ELR (cell line): ENCODE results near the gene ASTN2.

ENCODE experiments used
- DNase-seq: peaks from one replicate; pipeline ENCODE4 v3.0.0-alpha.2; 2015; ENCODE audit warnings: low read depth

ASTN2 gene

DNA sequence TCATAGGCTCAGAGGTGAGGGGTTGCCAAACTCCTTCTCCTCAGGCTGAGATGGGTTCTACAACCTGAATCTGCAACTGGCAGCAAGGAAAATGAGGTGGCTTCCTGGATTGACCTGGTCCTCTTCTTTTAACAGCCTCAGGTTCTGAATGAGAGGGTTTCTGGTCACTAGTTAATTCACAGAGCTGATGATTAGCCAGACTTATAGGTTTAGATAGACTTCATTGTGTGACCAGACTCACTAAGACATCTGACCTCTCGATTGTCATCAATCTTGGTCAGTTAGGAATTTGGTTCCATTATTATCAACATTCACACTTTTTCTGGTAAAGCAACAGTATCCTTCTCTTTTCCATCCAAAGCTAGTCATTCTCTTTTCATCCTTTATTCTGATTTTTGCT, 1003.4 kb downstream of the ASTN2 start:
- DNase-seq = no peak

DNA sequence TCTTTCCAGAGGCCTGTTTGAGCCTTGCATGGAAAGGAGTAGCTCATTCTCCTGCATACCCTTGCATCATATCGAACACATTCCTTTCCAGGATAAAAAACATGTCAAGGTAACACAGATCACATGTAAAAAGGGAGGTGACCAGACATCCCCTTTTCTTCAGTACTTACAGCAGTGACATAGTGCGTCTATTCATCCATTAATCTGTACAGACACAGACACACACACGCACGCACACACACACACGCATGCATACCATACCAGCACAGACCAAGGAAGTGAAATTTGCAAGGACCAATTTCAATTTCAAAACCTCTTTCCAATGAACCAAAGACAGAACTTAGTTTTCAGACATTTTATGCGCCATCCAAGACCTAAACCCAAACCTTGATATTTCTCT, 1005.2 kb downstream of the ASTN2 start:
- no peak for DNase-seq

GRCh38 chr9:116409129-116409528, 1005.7 kb downstream of the ASTN2 start:
- no peak for DNase-seq

GRCh38 chr9:116406469-116406868, 1008.4 kb downstream of the ASTN2 start:
- no peak for DNase-seq

DNA sequence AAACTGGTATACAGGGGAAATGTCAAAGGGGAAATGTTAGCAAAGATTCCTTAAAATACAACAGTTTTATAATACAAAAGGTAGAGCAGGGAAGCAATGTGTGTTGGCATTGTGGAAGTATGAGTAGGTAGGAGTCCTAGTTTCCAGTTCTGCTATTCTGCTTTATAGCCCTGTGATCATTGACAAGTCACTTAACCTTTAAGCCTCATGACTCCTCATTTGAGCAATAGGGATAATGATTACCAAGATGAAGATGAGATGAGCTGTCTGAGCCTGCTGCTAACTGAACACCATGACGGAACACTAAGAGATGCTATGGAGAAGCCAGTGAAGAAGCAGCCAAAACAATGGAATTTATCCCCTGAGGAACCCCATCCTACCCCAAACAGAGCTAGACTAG, 1009.5 kb downstream of the ASTN2 start:
- no peak for DNase-seq

DNA sequence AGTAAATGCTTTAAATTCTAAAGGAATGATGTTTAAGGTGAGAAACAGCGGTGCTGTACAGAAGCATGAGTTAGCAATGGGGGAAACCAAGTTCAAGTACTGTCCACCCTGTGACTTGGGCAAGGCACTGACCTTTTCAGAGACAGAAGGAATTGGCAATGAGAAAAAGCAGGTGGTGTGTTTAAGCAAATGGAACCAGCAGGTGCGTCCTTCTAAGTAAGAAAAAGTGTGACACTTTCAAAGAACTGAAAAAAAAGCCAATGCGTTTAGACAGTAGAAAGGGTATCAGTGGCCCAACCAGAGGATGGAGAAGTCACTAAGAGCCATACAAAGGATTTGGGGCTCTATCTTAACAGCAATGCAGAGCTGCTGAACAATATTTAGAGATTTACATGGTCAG, 1010.6 kb downstream of the ASTN2 start:
- no peak for DNase-seq

- DNase-seq = no peak
Observed at GRCh38 chr9:116403171-116403570, 1011.7 kb downstream of the ASTN2 start.

DNA sequence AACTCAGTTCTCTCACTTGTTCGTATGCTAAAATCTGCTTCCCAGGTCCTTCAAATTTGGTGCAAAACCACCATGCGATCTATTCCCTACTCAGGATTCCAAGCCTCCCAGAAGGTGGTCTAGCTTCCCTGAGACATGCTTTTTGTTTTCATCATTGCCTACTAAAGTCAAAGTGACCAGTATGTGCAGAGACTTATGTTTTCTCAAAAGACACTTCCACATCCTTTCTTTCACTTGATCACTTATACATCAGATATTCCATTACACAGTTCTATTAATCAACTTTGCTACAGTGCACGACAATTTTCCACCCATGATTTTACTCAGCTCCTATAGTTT, 1019.2 kb downstream of the ASTN2 start:
- no peak for DNase-seq

- no peak for DNase-seq
Observed at GRCh38 chr9:116394894-116395698, 1019.8 kb downstream of the ASTN2 start.

DNA sequence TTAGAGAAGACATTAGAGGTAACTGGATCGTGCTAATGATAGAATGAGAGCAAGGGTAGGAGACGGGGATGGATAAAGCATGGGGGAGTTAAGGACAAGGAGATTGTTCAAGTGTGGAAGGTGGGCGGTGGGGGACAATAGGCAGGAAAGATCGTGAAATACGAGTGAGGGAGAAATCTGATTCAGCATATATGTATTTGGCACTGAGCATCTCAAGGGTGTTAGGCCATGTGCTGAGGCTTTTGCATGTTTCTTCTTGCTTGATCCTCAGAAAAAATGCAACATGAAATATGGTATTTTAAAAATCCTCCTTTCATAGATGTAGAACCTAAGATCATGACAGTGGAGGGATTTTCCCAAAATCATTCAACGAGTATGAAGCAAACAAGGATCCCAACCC, 1020.8 kb downstream of the ASTN2 start:
- DNase-seq = no peak

DNA sequence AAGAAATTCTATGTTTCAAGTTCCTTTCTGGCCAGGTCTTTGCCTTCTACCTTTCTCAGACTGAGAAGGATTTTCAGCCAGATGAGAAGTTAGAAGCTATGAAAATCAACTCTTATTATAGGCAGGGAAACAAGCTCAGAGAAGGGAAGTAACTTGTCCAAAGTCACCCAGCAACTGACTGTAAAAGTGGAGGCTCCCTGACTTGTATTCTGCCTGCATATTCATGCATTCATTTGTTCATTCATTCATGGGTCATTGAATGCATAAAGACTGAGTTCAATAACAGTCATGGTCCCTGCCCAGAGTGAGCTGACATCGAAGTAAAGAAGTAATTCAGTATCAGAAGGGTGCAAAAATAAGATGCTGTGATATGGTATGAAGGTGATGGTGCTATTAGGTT, 1021.7 kb downstream of the ASTN2 start:
- no peak for DNase-seq

DNA sequence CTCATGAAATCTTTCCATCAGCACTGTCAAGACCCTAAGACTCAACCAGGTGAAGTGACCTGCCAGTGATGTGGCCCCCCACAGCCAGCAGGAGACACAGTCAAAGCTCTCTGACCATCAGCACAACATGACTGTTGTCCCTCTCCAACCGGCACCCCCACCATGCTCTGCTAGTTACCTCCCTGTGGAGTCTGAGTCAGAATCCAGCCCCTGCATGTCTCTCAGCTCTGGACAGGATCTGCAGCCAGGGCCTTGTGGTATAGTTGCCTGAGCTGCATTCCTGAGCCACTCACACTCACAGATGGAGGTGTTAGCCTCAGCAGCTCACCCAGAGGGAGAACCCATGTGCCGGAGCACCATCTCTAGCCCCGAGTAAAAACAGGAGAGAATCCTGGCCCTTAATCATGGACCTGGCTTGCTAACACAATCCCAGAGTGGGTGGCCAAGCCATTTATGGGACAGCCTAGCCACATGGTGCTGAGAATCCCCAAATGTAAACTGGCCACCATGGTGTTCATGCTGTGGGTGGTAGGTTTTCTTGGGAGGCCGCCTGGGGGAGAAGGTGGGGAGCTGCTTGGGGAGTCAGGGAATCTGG, 1023.5 kb downstream of the ASTN2 start:
- peak; percentile 73 for DNase-seq

DNA sequence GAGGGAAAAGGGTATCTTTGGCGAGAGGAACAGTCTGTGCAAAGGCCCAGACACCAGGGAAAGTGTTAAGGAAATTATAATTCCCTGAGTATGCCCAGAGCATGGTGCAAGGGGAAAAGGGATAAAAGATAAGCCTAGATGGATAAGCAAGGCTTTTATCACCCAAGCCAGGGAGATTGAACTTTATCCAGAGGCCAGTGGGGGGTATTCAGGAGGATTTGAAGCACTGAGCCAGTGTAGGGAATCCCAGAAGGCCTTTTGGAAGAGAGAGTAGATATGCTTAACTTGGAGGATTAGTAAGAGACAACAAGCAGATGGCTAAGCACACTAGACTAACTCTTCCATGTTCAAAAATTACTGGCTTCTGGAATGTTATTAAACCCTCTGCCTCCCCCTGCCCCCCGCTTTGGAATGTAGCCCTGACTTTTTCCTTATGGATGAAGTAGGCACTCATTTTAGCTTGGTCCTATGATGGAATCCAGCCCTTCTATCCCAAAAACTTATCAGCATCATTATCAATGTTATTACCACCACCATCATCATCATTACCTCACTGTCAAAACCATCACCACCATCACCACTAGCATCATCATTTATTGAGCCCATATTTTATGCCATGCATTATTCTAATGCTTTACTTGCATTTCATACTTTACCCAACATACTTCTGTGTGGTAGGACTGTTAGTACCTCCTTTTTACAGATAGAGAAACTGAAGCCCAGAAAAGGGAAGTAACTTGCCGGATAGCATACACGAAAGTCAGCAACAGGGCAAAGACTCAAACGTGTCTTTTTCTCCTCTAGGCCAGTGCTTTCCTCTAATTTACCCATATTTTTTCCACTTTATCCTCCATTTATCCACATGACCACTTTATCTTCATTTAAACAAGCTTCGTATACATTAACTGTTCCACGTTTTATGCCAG, 1024.3 kb downstream of the ASTN2 start:
- no peak for DNase-seq

- peak; percentile 13 for DNase-seq
Observed at GRCh38 chr9:116389541-116390302, 1025.1 kb downstream of the ASTN2 start.

- DNase-seq = no peak
Observed at GRCh38 chr9:116387934-116388698, 1026.7 kb downstream of the ASTN2 start.

GRCh38 chr9:116383936-116384335, 1030.9 kb downstream of the ASTN2 start:
- peak; percentile 13 for DNase-seq

- no peak for DNase-seq
Observed at GRCh38 chr9:116383133-116383532, 1031.7 kb downstream of the ASTN2 start.

GRCh38 chr9:116382053-116382452, 1032.8 kb downstream of the ASTN2 start:
- no peak for DNase-seq

GRCh38 chr9:116381350-116381749, 1033.5 kb downstream of the ASTN2 start:
- DNase-seq = no peak

GRCh38 chr9:116380496-116380995, 1034.3 kb downstream of the ASTN2 start:
- no peak for DNase-seq

DNA sequence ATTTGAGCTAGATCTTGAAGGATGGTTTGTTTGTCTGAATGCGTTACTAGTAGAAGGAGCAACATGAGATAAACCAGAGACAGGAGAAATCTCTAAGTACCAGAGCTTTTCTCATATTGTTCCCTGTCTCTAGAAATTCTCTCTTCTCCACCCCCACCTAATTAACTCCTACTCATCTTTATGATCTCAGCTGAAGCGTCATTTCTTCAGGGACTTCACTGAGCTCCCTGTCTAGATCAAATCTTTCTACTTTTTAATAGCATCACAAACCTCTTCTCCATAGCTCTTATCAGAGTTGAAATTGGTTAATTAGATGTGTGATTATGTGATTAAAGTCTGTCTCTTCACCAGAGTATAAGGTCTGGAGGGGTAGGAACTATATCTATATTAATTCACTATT, 1035.0 kb downstream of the ASTN2 start:
- DNase-seq = no peak
